OCI-LY7 (cell line): ENCODE results near the gene SLC5A9.

Source experiments
- EZH2phosphoT487 ChIP-seq: fragments of 200-600 bp; sonication (generic); IDR thresholded peaks from 2 replicates; pipeline ENCODE4 v1.6.1; 2018; ENCODE audit warnings: low read depth, borderline replicate concordance, mild to moderate bottlenecking, mixed run types, antibody characterized with exemption, low read length, moderate library complexity, mixed read lengths
- TF ChIP-seq, protein P1 (sequence below): fragments of 200-600 bp; sonication (generic); conservative IDR thresholded peaks from 2 replicates; pipeline ENCODE4 v1.5.1; 2014; ENCODE audit warnings: mild to moderate bottlenecking, antibody characterized with exemption, low read length, moderate library complexity, mixed read lengths

DNA sequence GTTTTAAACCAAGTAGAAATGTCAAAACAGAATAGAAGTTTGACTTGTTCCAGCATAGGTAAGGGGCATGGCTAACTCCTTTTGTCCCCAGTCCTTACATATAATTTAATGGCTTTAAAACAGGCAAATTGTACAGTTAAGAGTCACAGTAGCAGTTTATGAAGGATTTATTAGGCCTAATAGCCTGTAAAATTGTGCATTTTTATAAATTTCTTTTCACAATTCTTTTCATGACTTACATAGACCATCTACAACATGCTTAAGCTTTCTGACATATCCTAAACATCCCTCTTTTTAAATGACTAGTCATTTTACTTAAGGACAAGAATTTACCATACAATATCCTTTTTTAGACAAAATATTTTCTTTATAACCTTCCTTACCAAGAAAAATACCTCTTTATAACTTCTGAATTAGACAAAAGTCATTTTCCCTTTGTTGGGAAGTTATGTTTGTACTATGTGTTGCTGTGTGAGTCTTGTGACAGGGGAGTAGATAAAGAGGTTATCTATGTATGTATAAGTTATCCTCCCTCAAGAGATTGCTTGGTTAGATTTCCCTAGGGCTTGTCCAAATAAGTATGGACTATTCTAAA lies 34.5 kb upstream of the SLC5A9 start:
- TF ChIP-seq, protein P1, sequence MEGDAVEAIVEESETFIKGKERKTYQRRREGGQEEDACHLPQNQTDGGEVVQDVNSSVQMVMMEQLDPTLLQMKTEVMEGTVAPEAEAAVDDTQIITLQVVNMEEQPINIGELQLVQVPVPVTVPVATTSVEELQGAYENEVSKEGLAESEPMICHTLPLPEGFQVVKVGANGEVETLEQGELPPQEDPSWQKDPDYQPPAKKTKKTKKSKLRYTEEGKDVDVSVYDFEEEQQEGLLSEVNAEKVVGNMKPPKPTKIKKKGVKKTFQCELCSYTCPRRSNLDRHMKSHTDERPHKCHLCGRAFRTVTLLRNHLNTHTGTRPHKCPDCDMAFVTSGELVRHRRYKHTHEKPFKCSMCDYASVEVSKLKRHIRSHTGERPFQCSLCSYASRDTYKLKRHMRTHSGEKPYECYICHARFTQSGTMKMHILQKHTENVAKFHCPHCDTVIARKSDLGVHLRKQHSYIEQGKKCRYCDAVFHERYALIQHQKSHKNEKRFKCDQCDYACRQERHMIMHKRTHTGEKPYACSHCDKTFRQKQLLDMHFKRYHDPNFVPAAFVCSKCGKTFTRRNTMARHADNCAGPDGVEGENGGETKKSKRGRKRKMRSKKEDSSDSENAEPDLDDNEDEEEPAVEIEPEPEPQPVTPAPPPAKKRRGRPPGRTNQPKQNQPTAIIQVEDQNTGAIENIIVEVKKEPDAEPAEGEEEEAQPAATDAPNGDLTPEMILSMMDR: no peak
- no peak for TF ChIP-seq EZH2phosphoT487
